VCaP (cell line): ENCODE measurements around the gene PTP4A1.
"Not testable (repeated sequence)": the region's sequence is repeated elsewhere in the genome, so short reads cannot be mapped to it uniquely, and the experiment has no call there.

ENCODE experiments used
- H3K27ac ChIP-seq: fragments of 450-650 bp; 2 replicates; pipeline ENCODE4 v1.5.1; 2017
- CTCF ChIP-seq: fragments of 450-650 bp; conservative IDR thresholded peaks from 2 replicates; pipeline ENCODE4 v1.5.1; 2017; ENCODE audit warnings: mild to moderate bottlenecking, moderate library complexity

PTP4A1 gene

GRCh38 chr6:63584566-63584965, 12.3 kb downstream of the PTP4A1 start:
- no peak overlapping the region for H3K27ac ChIP-seq
- no peak for TF ChIP-seq CTCF

GRCh38 chr6:63585652-63586051, 13.4 kb downstream of the PTP4A1 start:
- H3K27ac ChIP-seq: not testable (repeated sequence)

- TF ChIP-seq CTCF: no peak
- no peak overlapping the region for H3K27ac ChIP-seq
Observed at GRCh38 chr6:63589952-63590411, 17.7 kb downstream of the PTP4A1 start.

- H3K27ac ChIP-seq: no peak overlapping the region
Observed at GRCh38 chr6:63592886-63593285, 20.6 kb downstream of the PTP4A1 start.

GRCh38 chr6:63597141-63598048, 25.1 kb downstream of the PTP4A1 start:
- TF ChIP-seq CTCF: no peak
- H3K27ac ChIP-seq: peak overlapping the region; percentile 67; the same call in 1 of the 2 replicates

More at GRCh38 chr6:63592886-63593285, 20.6 kb downstream of the PTP4A1 start:
- no peak for TF ChIP-seq CTCF

GRCh38 chr6:63598049-63599036, 26.1 kb downstream of the PTP4A1 start:
- peak overlapping the region; percentile 67 for H3K27ac ChIP-seq
- peak; percentile 86 for TF ChIP-seq CTCF

GRCh38 chr6:63599243-63599642, 27.0 kb downstream of the PTP4A1 start:
- no peak for TF ChIP-seq CTCF
- H3K27ac ChIP-seq: peak overlapping the region; percentile 67
